Transverse colon (tissue), 4 donors: ENCODE measurements around the gene SELENON. TPM values are rescaled to one million over a fixed set of nuclear protein-coding genes. Genes with fewer than 3 reads are reported as not detected.

Source experiments
- DNase-seq: peaks from one replicate; pipeline ENCODE4 v3.0.0-alpha.2; 2019
- H3K27ac ChIP-seq, 4 donors: fragments of 200-600 bp; sonication (generic); 2 replicates each; pipeline ENCODE4 v1.5.1; 2016 to 2018; ENCODE audit warnings: inconsistent platforms in 4 of 4
- H3K27me3 ChIP-seq: fragments of 200-600 bp; sonication (generic); 2 replicates; pipeline ENCODE4 v1.5.1; 2017; ENCODE audit warnings: inconsistent platforms
- H3K36me3 ChIP-seq, 4 donors: fragments of 200-600 bp; sonication (generic); 2 replicates each; pipeline ENCODE4 v1.5.1; 2017 to 2019; ENCODE audit warnings: inconsistent platforms in 4 of 4
- H3K4me1 ChIP-seq, 4 donors: fragments of 200-600 bp; sonication (generic); 2 replicates each; pipeline ENCODE4 v1.5.1; 2017 to 2020; ENCODE audit warnings: inconsistent platforms in 4 of 4
- H3K4me3 ChIP-seq, 4 donors: fragments of 200-600 bp; sonication (generic); 1 replicate in 1 of 4; 2 replicates in 3 of 4; pipeline versions ENCODE4 v1.5.1 to v1.6.1; 2017 to 2019; ENCODE audit warnings: inconsistent platforms in 4 of 4
- H3K9me3 ChIP-seq, 2 donors: fragments of 200-600 bp; sonication (generic); 2 replicates each; pipeline ENCODE4 v1.5.1; 2017 to 2019; ENCODE audit warnings: inconsistent platforms in 2 of 2
- EP300 ChIP-seq: sonication (generic); formaldehyde crosslinking; IDR thresholded peaks from one replicate; pipeline ENCODE4 v1.6.1; 2017; ENCODE audit warnings: antibody characterized with exemption, low read depth
- POLR2A ChIP-seq: fragments of 450-650 bp; IDR thresholded peaks from one replicate; pipeline ENCODE4 v1.6.1; 2016; ENCODE audit warnings: antibody characterized with exemption, mild to moderate bottlenecking, moderate library complexity
- POLR2AphosphoS5 ChIP-seq, 3 donors: sonication (generic); formaldehyde crosslinking; IDR thresholded peaks; one replicate each; pipeline ENCODE4 v1.6.1; 2016; ENCODE audit warnings: antibody characterized with exemption in 3 of 3
- WGBS, 2 donors: methylation state at CpG; one replicate each; pipeline ENCODE4 v1.1.5; 2018; ENCODE audit warnings: low coverage in 1 of 2; 5-methylcytosine and 5-hydroxymethylcytosine counted together
- in situ Hi-C, 4 donors: fragments of 200-750 bp; cut with MboI; loops; one replicate each; pipeline versions ENCODE4 v1.15.0 to v1.15.1; 2017; ENCODE audit warnings: low sequenced_read_pairs in 3 of 4, low pct_ligation_motif_present in 1 of 4, low pct_unique_long_range_greater_than_20kb in 1 of 4
- intact Hi-C: fragments of 100-400 bp; cut with DNase I; formaldehyde crosslinking; loops from one replicate; pipeline ENCODE4 v1.15.1; 2023; ENCODE audit warnings: low total_unique reads
- total RNA-seq, 4 donors: library from RNA; depleted of rRNA; stranded (reverse); fragments of >200 nt; gene quantifications; one replicate each; pipeline ENCODE4 v1.1.0, GENCODE V29; 2016
- TF ChIP-seq, protein P1 (sequence below), 5 experiments: fragments of 200-600 bp in 3 of 5; fragments of 450-650 bp in 2 of 5; sonication (generic) in 3 of 5; IDR thresholded peaks; 1 replicate in 2 of 5; 2 replicates in 3 of 5; pipeline ENCODE4 v1.5.1; 2016 to 2017; ENCODE audit warnings: antibody characterized with exemption in 5 of 5, inconsistent platforms in 3 of 5, mild to moderate bottlenecking in 2 of 5, moderate library complexity in 1 of 5

The SELENON gene
- total RNA-seq, 4 donors from 2014 or later, result 17.1 to 68.1 (median 24.4) TPM

DNA sequence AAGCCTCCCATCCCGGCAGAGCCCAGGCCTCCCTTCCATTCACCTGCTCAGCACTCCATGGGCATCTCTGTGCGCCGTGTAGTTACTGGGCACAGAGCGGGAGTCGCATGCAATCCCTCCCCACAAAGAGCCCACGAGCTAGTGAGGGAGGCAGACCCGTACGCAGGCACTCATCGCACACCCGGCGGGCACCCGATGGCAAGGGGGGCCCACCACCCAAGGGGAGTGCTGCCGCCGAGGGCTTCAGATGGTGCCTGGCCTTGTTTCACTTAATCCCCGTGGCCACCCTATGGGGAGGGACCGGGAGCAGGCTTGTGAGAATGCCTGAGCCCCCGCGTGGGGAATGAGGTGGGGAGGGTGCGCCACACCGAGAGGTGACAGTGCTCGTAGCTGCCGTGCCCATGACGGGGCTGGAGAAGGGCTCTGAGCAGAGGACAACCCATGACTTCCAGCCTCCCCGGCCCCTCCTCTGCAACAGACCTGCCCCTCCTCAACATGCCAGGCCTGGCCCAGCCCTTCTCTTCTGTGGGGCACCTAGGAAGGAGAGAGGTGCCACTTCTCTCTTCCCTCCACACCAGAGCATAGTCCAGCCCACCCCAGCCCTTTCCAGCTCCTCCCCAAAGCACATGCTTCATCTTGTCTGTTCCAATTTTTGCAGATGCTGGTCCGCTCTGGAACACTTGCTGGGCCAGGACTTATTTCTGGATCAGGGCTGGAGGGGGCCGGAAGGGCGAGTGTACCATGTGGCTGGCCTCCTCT, 30.2 kb upstream of the SELENON start:
- WGBS, 2 donors, result 82 to 91% methylated on average over 3 to 21 of the region's 27 CpGs
- H3K9me3 ChIP-seq, result no peaks in the 10 kb centered on the region
- H3K36me3 ChIP-seq, result no peaks in the 10 kb centered on the region
- peak overlapping the region in 1 of 4 donors; percentile 13 for H3K27ac ChIP-seq
- in situ Hi-C loops, result no loop called here
- intact Hi-C loops, result no loop called here
- H3K4me1 ChIP-seq, result peaks cover 0 to 34% (median 17%) of the 10 kb centered on the region in 4 donors
- no peak overlapping the region for H3K4me3 ChIP-seq
- TF ChIP-seq EP300 (no peak), POLR2A (no peak), POLR2AphosphoS5 (IDR thresholded peaks at IDR 0.05) (no peak)
- TF ChIP-seq, protein P1, sequence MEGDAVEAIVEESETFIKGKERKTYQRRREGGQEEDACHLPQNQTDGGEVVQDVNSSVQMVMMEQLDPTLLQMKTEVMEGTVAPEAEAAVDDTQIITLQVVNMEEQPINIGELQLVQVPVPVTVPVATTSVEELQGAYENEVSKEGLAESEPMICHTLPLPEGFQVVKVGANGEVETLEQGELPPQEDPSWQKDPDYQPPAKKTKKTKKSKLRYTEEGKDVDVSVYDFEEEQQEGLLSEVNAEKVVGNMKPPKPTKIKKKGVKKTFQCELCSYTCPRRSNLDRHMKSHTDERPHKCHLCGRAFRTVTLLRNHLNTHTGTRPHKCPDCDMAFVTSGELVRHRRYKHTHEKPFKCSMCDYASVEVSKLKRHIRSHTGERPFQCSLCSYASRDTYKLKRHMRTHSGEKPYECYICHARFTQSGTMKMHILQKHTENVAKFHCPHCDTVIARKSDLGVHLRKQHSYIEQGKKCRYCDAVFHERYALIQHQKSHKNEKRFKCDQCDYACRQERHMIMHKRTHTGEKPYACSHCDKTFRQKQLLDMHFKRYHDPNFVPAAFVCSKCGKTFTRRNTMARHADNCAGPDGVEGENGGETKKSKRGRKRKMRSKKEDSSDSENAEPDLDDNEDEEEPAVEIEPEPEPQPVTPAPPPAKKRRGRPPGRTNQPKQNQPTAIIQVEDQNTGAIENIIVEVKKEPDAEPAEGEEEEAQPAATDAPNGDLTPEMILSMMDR (IDR thresholded peaks at IDR 0.05), result no peak
- H3K27me3 ChIP-seq, result no peaks in the 10 kb centered on the region
- DNase-seq, result no peak

DNA sequence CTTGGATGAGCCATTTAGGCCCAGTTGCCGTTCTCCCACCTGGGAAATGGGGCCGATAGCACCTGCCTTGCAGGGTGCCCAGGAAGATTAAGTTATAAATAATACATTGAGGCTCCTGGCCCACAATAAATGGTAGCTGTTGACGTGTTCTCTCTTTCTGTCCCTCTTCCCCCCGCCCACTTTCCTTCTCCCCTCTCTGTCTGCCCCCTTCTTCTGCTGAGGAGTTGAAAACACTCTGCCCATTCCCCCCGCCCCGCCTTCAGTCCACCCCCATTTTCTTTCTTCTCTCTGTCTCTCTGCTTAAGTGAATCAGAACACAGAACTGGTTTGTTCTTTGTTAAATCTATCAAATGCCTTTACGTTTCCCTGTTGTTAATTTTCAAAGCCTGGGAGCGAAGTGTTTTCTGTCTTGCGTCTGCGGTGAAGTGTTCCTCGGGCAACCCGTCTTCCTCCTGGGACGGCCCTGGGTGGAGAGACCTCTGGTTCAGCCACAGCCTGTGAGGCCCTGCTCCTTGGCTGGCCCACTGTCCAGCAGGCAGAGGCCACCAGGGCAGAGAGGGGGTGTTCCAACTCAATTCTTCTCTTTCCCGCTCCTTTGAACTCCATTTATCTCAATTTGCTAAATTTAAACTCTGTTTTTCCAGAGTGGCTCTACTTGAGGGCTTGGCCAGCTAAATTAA, 29.3 kb upstream of the SELENON start:
- peak overlapping the region in 3 of 4 donors; percentile 11 to 13 (median 13) for H3K27ac ChIP-seq
- H3K27me3 ChIP-seq, result no peaks in the 10 kb centered on the region
- TF ChIP-seq POLR2A (no peak), EP300 (no peak)
- TF ChIP-seq, protein P1 (IDR thresholded peaks at IDR 0.05), result no peak
- intact Hi-C loops, result no loop called here
- 51 to 81% methylated on average over 7 to 14 of the region's 14 CpGs for WGBS, 2 donors
- no peaks in the 10 kb centered on the region for H3K36me3 ChIP-seq
- H3K9me3 ChIP-seq, result no peaks in the 10 kb centered on the region
- H3K4me3 ChIP-seq, result no peak overlapping the region
- in situ Hi-C loops, result no loop called here
- DNase-seq, result no peak
- peaks cover 0 to 38% (median 17%) of the 10 kb centered on the region in 4 donors for H3K4me1 ChIP-seq

DNA sequence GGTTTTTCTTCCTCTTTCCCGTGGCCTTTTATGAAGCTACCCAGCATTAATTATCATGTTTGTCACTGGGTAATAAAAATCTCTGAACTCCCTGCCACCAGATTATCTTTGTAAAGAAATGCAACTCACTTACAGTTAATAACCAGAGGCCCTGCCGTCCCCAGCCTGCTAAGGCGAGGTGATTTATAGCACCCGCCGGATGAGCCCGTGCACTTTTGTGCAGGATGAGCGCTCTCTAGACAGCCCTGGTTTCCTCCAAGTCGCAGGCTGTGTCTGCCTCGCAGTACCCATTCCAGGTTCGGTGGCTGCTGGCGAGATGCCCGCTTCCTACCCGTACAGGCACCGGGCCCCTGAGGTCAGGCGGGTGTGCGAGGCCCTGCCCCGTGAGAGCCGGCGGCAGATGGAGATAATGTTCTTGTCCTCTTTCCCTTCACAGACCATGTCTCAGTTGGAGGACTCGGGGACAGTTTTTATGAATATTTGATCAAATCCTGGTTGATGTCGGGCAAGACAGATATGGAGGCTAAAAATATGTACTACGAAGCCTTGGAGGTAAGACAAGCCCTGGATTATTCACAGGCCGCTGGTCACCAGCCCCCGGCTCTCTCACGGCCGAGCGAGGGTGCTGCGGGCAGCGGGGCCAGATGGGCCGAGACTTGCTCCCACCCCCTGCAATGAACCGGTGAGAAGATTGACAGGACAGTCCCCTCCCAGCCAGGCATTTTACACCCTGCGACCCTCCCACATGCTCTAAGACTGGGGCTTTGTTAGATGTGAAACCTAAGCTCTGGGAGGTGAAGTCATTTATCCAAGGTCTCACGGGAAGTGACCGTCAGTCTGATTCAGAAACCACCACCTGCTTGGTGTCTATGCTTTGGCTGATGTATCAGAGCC, 28.5 kb upstream of the SELENON start:
- 40 to 49% methylated on average over 2 to 34 of the region's 34 CpGs for WGBS, 2 donors
- peak; percentile 50 for DNase-seq
- Histone ChIP-seq H3K9me3 (no peaks in the 10 kb centered on the region), H3K4me3 (no peak overlapping the region), H3K36me3 (no peaks in the 10 kb centered on the region), H3K4me1 (peaks cover 0 to 40% (median 17%) of the 10 kb centered on the region in 4 donors), H3K27ac (peak overlapping the region in 2 of 4 donors; percentile 13), H3K27me3 (no peaks in the 10 kb centered on the region)
- TF ChIP-seq POLR2A (no peak), POLR2AphosphoS5 (IDR thresholded peaks at IDR 0.05) (no peak)
- TF ChIP-seq, protein P1 (IDR thresholded peaks at IDR 0.05), result no peak
- intact Hi-C loops (no loop called here), in situ Hi-C loops (no loop called here)

DNA sequence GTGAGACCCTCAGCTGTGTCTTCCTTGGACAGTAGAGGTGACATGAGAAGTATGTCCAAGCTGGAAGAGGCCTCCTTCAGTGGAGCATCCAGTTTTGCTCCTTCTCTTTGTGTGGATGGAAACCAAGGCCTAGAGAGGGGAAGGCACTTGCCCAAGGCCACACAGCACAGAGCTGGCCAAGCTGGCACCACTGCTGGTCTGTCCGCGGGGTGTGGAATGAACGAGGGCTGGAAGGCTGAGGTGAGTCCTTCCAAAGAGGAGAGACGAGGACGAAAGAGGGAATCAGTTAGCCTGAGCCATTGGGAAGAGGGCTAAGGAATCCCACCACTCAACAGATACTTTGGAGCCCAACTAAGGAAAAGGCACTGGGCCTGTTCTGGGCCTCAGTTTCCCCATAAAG, 27.8 kb upstream of the SELENON start:
- Histone ChIP-seq H3K36me3 (no peaks in the 10 kb centered on the region), H3K9me3 (no peaks in the 10 kb centered on the region), H3K27me3 (no peaks in the 10 kb centered on the region), H3K4me1 (peaks cover 0 to 40% (median 17%) of the 10 kb centered on the region in 4 donors), H3K4me3 (no peak overlapping the region), H3K27ac (no peak overlapping the region)
- intact Hi-C loops (no loop called here), in situ Hi-C loops (no loop called here)
- TF ChIP-seq EP300, result no peak
- 98 to 100% methylated on average over 2 to 5 of the region's 5 CpGs for WGBS, 2 donors
- no peak for DNase-seq
